ENCODE measurements around the gene LCLAT1. TPM values are rescaled to one million over a fixed set of nuclear protein-coding genes. Genes with fewer than 3 reads are reported as not detected.

The LCLAT1 gene
- polyA plus RNA-seq, 1 of the 3 experiments (the other 2 are of a cell fraction) = 6.9 TPM

DNA sequence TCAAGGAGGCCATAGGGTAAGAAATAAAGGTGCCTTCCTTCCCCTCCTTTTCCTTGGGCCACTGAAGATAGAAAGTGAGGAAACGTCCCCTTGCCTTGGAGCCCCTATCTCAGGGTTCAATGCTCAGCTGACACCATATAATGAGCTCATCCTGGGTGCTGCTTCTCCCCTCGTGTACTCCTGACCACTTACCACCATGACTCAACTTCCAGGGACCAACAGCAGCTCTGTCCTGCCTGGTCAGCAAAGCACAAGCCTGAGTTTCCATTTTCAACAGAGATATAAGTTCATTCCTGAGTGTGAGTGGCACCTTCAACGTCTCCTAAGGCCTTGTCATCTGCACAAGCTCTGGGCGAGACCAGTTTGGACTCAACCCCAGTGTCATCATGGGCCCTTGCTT, 209.0 kb downstream of the LCLAT1 start:
- no peak for DNase-seq
- Histone ChIP-seq H4K20me1 (ENCODE audit: insufficient read depth) (no peaks in the 10 kb centered on the region), H2AFZ (ENCODE audit: low read depth) (no peak overlapping the region), H3K27ac (ENCODE audit: low read depth in 2 of 2, low read length in 1 of 2) (no peak overlapping the region), H3K4me2 (no peak overlapping the region; the same call in 1 of the 2 replicates), H3K4me3 (ENCODE audit: low read depth in 2 of 2, low read length in 1 of 2) (no peak overlapping the region), H3K79me2 (ENCODE audit: insufficient read depth) (no peaks in the 10 kb centered on the region), H3K4me1 (ENCODE audit: control insufficient read depth in 1 of 2, insufficient read depth in 2 of 2, low read depth in 1 of 2, low read length in 1 of 2) (no peaks in the 10 kb centered on the region; a peak in 2 of 4 replicates), H3K9ac (no peak overlapping the region), H3F3A (replicated peaks; ENCODE audit: insufficient read depth) (no peaks in the 10 kb centered on the region), H3K36me3 (replicated peaks in 1 of 2; ENCODE audit: control insufficient read depth in 1 of 2, insufficient read depth in 2 of 2, low read length in 1 of 2) (no peaks in the 10 kb centered on the region), H3K9me3 (no peaks in the 10 kb centered on the region), H3K27me3 (ENCODE audit: insufficient read depth) (no peaks in the 10 kb centered on the region), H3K9me2 (no peaks in the 10 kb centered on the region)
- ChIA-PET POLR2A (no interaction called here), CTCF (interaction anchor here (0.6 to 1.6 kb wide), 6 partner anchors 10 to 447 kb away, joined by 3 to 6 read pairs (median 3); no protein-coding TSS in a partner anchor)
- 51% methylated on average over 4 of the region's 4 CpGs for whole genome bisulfite sequencing (ENCODE audit: low lambda C conversion rate)
- TF ChIP-seq, protein P1, sequence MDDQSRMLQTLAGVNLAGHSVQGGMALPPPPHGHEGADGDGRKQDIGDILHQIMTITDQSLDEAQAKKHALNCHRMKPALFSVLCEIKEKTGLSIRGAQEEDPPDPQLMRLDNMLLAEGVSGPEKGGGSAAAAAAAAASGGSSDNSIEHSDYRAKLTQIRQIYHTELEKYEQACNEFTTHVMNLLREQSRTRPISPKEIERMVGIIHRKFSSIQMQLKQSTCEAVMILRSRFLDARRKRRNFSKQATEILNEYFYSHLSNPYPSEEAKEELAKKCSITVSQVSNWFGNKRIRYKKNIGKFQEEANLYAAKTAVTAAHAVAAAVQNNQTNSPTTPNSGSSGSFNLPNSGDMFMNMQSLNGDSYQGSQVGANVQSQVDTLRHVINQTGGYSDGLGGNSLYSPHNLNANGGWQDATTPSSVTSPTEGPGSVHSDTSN (IDR thresholded peaks at IDR 0.05) = no peak
- TF ChIP-seq NFIC (IDR thresholded peaks at IDR 0.05; ENCODE audit: borderline replicate concordance) = no peak
- TF ChIP-seq GABPA (IDR thresholded peaks at IDR 0.05; ENCODE audit: low read depth) = no peak
- TF ChIP-seq CHD2 (IDR thresholded peaks at IDR 0.05; ENCODE audit: low read length, partially characterized antibody) = no peak
- no peak for TF ChIP-seq EZH2phosphoT487 (IDR thresholded peaks at IDR 0.05; ENCODE audit: borderline replicate concordance, low read depth)
- TF ChIP-seq, protein P2, sequence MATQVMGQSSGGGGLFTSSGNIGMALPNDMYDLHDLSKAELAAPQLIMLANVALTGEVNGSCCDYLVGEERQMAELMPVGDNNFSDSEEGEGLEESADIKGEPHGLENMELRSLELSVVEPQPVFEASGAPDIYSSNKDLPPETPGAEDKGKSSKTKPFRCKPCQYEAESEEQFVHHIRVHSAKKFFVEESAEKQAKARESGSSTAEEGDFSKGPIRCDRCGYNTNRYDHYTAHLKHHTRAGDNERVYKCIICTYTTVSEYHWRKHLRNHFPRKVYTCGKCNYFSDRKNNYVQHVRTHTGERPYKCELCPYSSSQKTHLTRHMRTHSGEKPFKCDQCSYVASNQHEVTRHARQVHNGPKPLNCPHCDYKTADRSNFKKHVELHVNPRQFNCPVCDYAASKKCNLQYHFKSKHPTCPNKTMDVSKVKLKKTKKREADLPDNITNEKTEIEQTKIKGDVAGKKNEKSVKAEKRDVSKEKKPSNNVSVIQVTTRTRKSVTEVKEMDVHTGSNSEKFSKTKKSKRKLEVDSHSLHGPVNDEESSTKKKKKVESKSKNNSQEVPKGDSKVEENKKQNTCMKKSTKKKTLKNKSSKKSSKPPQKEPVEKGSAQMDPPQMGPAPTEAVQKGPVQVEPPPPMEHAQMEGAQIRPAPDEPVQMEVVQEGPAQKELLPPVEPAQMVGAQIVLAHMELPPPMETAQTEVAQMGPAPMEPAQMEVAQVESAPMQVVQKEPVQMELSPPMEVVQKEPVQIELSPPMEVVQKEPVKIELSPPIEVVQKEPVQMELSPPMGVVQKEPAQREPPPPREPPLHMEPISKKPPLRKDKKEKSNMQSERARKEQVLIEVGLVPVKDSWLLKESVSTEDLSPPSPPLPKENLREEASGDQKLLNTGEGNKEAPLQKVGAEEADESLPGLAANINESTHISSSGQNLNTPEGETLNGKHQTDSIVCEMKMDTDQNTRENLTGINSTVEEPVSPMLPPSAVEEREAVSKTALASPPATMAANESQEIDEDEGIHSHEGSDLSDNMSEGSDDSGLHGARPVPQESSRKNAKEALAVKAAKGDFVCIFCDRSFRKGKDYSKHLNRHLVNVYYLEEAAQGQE (IDR thresholded peaks at IDR 0.05; ENCODE audit: low read depth, low read length) = no peak
- TF ChIP-seq, protein P3, sequence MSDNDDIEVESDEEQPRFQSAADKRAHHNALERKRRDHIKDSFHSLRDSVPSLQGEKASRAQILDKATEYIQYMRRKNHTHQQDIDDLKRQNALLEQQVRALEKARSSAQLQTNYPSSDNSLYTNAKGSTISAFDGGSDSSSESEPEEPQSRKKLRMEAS (IDR thresholded peaks at IDR 0.05; ENCODE audit: low read depth) = no peak
- TF ChIP-seq FOSL2 (IDR thresholded peaks at IDR 0.05; ENCODE audit: borderline replicate concordance, low read depth) = no peak
- TF ChIP-seq, protein P4, sequence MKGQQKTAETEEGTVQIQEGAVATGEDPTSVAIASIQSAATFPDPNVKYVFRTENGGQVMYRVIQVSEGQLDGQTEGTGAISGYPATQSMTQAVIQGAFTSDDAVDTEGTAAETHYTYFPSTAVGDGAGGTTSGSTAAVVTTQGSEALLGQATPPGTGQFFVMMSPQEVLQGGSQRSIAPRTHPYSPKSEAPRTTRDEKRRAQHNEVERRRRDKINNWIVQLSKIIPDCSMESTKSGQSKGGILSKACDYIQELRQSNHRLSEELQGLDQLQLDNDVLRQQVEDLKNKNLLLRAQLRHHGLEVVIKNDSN (IDR thresholded peaks at IDR 0.05; ENCODE audit: borderline replicate concordance, low read depth) = no peak
- no peak for TF ChIP-seq MEF2A (IDR thresholded peaks at IDR 0.05; ENCODE audit: borderline replicate concordance, low read depth)
- no peak for TF ChIP-seq RXRA (IDR thresholded peaks at IDR 0.05; ENCODE audit: borderline replicate concordance, low read depth)
- TF ChIP-seq FOXJ3 (CRISPR knock-in tag; IDR thresholded peaks at IDR 0.05) = no peak
- no peak for TF ChIP-seq MXI1 (IDR thresholded peaks at IDR 0.05; ENCODE audit: low read depth, low read length)
